K562 (cell line): Measurements from ENCODE around the gene FOXP4. TPM values are rescaled to one million over a fixed set of nuclear protein-coding genes. Genes with fewer than 3 reads are reported as not detected.

Experiments
- ATF4 ChIP-seq: fragments of 450-650 bp; formaldehyde crosslinking; IDR thresholded peaks from 2 replicates; pipeline ENCODE4 v1.4.0; 2022; ENCODE audit warnings: mild to moderate bottlenecking, moderate library complexity
- CBFB ChIP-seq: sonication (generic); formaldehyde crosslinking; IDR thresholded peaks from 2 replicates; pipeline ENCODE4 v1.4.0; 2020; ENCODE audit warnings: mild to moderate bottlenecking, missing genetic modification reagents
- ETS2 ChIP-seq: IDR thresholded peaks from 2 replicates; pipeline ENCODE4 v1.6.1; 2016; ENCODE audit warnings: borderline replicate concordance, missing genetic modification characterization, mild to moderate bottlenecking, moderate library complexity, missing compliant biosample characterization; ENCODE audit not compliant: poor library complexity, severe bottlenecking
- MEIS2 ChIP-seq: fragments of 450-650 bp; IDR thresholded peaks from 2 replicates; pipeline ENCODE4 v1.6.1; 2014; ENCODE audit warnings: mild to moderate bottlenecking; ENCODE audit not compliant: partially characterized antibody
- NFIC ChIP-seq: fragments of 450-650 bp; IDR thresholded peaks from 2 replicates; pipeline ENCODE4 v1.6.1; 2017; ENCODE audit warnings: mild to moderate bottlenecking, inconsistent platforms
- SAFB ChIP-seq: fragments of 200-400 bp; formaldehyde crosslinking; IDR thresholded peaks from 2 replicates; pipeline ENCODE4 v1.6.1; 2017; ENCODE audit warnings: low read depth, low read length, borderline replicate concordance
- ZBTB8A ChIP-seq: fragments of 450-650 bp; IDR thresholded peaks from 2 replicates; pipeline ENCODE4 v1.6.1; 2018; ENCODE audit warnings: mild to moderate bottlenecking, moderate library complexity; ENCODE audit not compliant: partially characterized antibody
- ZKSCAN3 ChIP-seq: fragments of 250-450 bp; sonication (Bioruptor Pico); IDR thresholded peaks from 2 replicates; pipeline ENCODE4 v1.4.0; 2020
- ZNF407 ChIP-seq: fragments of 450-650 bp; IDR thresholded peaks from 2 replicates; pipeline ENCODE4 v1.6.1; 2016; ENCODE audit warnings: low read depth
- polyA plus RNA-seq, 8 experiments: library from polyadenylated mRNA; depleted of rRNA in 4 of 8; stranded (reverse) in 5 of 8; unstranded in 3 of 8; fragments of >200 nt; fragmentation: Nextera tagmentation in 2 of 8; fragmentation: Illumina TruSeq in 1 of 8; extraction: Ambion mirVana in 2 of 8; extraction: Trizol in 1 of 8; gene quantifications; 2 replicates each; pipeline versions ENCODE4 v1.2.1 to v1.2.3, GENCODE V29; 2011 to 2014; ENCODE audit warnings: inconsistent platforms in 1 of 8, missing spikeins in 1 of 8
- total RNA-seq, 7 experiments: library from RNA; depleted of rRNA in 6 of 7; stranded (reverse); fragments of >200 nt in 6 of 7; fragmentation: Illumina TruSeq in 2 of 7; extraction: Trizol in 2 of 7; gene quantifications; 2 replicates each; pipeline versions ENCODE4 v1.2.1 to v1.2.3, GENCODE V29; 2011 to 2021; ENCODE audit warnings: low replicate concordance in 1 of 7

The FOXP4 gene
- total and polyA plus RNA-seq, 9 of the 15 experiments (the other 6 are each of a cell fraction or from before 2014, with no cell fraction given) = 0.11 to 29.4 (median 2.3) TPM

- no peak for TF ChIP-seq ZBTB8A
- no peak for TF ChIP-seq CBFB
- TF ChIP-seq MEIS2 = no peak
- TF ChIP-seq ZKSCAN3 = no peak
- no peak for TF ChIP-seq NFIC
- no peak for TF ChIP-seq SAFB
- no peak for TF ChIP-seq ETS2 (tag)
- TF ChIP-seq ZNF407 = no peak
- TF ChIP-seq ATF4 = no peak
Observed at GRCh38 chr6:41566961-41567360, 20.8 kb downstream of the FOXP4 start (continued).
